D721Med (cell line): ENCODE results near the gene TRIM9.

Experiments used
- DNase-seq: peaks from one replicate; pipeline ENCODE4 v3.0.0; 2011; ENCODE audit warnings: low spot score; ENCODE audit not compliant: insufficient read length
- FAIRE-seq: peaks from 2 replicates; lab custom pipeline; 2011; peaks lifted over from hg19 to GRCh38; lab: Jason Lieb, UNC
- TF ChIP-seq, protein P1 (sequence below): IDR thresholded peaks from 2 replicates; pipeline ENCODE4 v1.5.1; 2012; ENCODE audit warnings: mild to moderate bottlenecking, control low read depth; ENCODE audit not compliant: insufficient read depth; ENCODE audit errors: missing control alignments

The TRIM9 gene

DNA sequence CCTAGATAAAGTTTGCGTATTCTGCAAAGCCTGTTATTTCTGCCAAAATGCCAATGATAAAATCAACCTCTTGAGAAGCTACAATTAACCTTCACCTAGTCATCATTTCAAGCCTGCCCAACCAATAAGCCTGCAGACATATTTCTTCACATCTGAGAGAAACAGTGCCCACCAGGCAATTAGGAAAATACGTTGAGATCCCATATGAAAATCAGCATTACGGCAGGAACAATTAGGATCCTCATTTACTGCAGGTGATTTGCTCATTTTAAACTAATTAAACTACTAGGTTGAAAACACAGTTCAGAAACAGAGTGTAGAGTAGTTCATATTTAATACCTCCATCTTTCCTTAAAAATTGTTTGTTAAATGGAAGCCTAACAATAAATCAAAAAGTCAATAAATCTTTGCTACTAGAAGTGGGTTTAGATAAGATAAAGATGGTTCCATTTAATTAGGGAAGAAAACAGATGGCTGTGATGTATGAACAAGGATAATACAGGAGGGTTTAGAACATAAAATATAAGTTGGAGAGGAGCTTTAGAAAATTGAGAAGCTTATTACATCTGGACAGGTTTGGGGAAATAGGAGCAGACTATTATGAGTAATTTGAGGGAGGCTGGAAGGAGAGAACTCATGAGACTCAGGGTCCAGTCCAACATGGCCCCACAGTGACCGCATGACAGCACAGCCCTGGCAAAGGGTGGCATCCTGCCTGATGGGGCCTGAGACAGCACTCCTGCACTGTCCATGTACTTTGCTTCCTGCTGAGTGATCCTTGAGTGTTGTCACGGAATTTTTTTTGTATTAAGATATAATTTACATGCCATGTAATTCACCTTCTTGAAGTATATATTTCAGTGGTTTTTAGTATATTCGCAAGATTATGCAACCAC lies 123.8 kb downstream of the TRIM9 start:
- TF ChIP-seq, protein P1, sequence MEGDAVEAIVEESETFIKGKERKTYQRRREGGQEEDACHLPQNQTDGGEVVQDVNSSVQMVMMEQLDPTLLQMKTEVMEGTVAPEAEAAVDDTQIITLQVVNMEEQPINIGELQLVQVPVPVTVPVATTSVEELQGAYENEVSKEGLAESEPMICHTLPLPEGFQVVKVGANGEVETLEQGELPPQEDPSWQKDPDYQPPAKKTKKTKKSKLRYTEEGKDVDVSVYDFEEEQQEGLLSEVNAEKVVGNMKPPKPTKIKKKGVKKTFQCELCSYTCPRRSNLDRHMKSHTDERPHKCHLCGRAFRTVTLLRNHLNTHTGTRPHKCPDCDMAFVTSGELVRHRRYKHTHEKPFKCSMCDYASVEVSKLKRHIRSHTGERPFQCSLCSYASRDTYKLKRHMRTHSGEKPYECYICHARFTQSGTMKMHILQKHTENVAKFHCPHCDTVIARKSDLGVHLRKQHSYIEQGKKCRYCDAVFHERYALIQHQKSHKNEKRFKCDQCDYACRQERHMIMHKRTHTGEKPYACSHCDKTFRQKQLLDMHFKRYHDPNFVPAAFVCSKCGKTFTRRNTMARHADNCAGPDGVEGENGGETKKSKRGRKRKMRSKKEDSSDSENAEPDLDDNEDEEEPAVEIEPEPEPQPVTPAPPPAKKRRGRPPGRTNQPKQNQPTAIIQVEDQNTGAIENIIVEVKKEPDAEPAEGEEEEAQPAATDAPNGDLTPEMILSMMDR, result no peak
- peak; percentile 84 for FAIRE-seq

DNA sequence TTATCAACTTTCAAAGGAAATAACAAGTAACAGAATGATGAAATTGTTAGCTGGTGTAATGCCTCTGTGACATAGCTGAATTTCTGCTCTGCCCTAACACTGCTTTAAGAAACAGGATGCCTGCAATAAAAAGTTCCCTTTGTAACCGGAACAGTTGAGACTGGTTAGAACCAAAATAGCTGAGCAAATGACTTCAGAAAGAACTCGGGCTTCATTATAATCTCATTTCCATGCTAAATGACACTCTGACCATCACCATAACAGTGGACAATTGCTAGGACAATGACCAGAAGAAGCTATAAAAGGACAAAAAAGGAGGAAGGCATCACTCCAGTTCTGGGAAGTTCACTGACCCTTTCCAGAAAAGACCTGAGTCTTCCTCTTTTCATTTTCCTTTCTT lies 127.1 kb downstream of the TRIM9 start:
- FAIRE-seq (no peak), DNase-seq (no peak)

More for the DNA sequence above, 123.8 kb downstream of the TRIM9 start:
- DNase-seq, result peak; percentile 32

DNA sequence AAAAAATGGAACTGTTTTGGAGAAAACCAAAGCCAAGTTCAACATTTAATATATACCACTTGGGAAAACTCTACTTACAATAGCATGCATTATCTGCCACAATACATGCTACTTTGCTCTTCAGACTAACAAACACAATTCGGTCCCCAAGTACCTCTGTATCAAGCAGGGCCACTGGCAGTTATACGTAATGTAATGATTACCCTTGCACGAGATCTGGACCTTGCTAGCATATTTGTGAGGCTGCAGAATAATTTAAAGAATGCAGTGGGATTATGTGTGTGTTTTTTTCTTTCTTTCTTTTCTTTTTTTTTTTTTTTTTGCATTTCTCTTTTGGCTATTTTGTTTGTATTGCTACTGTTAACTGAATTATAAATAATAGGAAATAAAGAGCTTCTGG lies 127.8 kb downstream of the TRIM9 start:
- TF ChIP-seq, protein P1, result no peak
- FAIRE-seq, result no peak
- no peak for DNase-seq

More for the DNA sequence above, 127.1 kb downstream of the TRIM9 start:
- TF ChIP-seq, protein P1, result no peak

DNA sequence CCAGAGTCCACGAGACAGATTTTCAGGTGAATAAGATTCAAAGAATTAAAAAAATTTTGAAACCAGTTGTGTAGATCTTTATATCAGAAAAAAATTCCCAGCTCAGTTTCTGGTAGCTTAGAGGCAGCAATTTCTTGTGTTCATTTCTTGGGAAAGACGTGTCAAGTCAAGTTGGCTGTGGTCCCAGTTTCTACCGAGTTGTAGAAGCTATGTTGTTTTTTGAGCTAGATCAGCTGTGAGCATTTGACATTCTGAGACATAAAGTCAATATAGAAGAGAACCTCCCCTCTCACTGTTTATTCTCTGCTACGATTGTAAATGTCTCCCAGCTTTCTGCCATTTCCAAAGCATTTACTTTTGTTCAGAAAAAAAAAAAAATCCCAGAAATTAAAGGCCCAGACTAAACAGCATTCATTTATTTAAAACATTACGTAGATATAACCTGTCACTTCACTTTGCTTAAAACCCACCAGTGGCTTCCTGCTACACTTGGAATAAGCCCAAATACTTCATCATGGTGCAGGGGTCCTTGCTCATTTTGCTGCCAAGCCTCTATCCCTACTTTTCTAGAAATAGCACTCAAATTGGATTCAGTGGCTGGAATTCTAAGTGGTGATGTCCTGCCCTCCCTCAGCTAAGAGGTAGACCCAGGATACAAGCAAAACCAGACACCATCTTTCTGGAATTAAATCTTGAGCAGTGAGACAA lies 130.1 kb downstream of the TRIM9 start:
- FAIRE-seq, result no peak
- no peak for DNase-seq
- TF ChIP-seq, protein P1, result no peak

DNA sequence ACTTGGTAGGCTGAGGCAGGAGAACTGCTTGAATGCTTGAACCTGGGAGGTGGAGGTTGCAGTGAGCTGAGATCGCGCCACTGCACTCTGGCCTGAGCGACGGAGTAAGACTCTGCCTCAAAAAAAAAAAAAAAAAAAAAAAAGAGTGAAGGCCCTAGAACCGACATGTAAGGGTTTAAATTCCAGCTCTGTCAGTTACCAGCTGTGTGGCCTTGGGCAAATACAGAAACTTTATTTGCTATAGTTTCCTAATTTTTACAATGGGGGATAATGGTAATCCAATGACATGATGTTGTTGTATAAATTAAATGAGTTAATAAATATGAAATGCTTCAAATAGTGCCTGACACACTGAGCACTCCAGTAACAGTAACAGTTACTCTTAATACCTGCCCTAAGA lies 131.0 kb downstream of the TRIM9 start:
- FAIRE-seq (no peak), DNase-seq (no peak)
- TF ChIP-seq, protein P1, result no peak

DNA sequence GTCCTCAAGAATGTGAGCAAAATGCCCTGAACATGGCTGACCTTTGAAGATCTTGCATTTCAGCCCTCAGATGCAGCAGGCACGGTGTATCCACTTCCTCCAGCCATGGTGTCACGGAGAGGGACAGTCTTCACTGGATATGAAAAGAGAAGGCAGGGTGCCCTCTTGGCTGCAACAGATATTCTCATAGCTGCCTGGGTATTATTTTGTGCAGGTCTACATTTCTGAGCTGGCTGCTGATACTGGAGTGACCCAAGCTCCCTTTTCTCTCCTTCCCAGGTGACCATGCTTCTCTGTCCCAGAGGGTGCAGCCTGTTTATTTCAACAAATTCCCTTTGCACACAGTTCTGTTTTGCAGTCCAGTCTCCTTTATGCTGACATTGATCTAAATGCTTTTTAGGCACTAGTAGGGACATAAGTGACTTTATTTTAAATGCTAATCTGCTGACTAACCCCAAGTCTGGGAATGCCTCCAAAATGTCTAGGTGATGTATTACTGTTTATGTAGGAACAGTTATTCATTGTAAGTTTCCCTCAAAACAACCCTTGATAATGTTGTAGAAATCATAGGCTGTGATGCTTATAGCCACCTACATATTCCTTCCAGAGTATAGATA lies 133.2 kb downstream of the TRIM9 start:
- TF ChIP-seq, protein P1, result no peak
- FAIRE-seq (no peak), DNase-seq (no peak)
